ENCODE measurements around the gene KRT34.

- TF ChIP-seq, protein P1, sequence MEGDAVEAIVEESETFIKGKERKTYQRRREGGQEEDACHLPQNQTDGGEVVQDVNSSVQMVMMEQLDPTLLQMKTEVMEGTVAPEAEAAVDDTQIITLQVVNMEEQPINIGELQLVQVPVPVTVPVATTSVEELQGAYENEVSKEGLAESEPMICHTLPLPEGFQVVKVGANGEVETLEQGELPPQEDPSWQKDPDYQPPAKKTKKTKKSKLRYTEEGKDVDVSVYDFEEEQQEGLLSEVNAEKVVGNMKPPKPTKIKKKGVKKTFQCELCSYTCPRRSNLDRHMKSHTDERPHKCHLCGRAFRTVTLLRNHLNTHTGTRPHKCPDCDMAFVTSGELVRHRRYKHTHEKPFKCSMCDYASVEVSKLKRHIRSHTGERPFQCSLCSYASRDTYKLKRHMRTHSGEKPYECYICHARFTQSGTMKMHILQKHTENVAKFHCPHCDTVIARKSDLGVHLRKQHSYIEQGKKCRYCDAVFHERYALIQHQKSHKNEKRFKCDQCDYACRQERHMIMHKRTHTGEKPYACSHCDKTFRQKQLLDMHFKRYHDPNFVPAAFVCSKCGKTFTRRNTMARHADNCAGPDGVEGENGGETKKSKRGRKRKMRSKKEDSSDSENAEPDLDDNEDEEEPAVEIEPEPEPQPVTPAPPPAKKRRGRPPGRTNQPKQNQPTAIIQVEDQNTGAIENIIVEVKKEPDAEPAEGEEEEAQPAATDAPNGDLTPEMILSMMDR (IDR thresholded peaks at IDR 0.05): no peak
- TF ChIP-seq POLR2A (IDR thresholded peaks at IDR 0.05) (no peak), EP300 (IDR thresholded peaks at IDR 0.05) (no peak)
Observed at GRCh38 chr17:41415411-41415810, 33.3 kb upstream of the KRT34 start.

Data from ovary (tissue), 3 donors.